Suprapubic skin (tissue), 4 donors: Measurements from ENCODE around the gene BTNL8. TPM values are rescaled to one million over a fixed set of nuclear protein-coding genes. Genes with fewer than 3 reads are reported as not detected.

Experiments used
- DNase-seq, 2 donors: peaks; one replicate each; pipeline ENCODE4 v3.0.0-alpha.2; 2019; ENCODE audit warnings: low spot score in 2 of 2
- H3K27ac ChIP-seq: fragments of 200-600 bp; sonication (generic); one replicate; pipeline ENCODE4 v1.5.1; 2019
- H3K27me3 ChIP-seq: fragments of 200-600 bp; sonication (generic); one replicate; pipeline ENCODE4 v1.5.1; 2019
- H3K36me3 ChIP-seq: fragments of 200-600 bp; sonication (generic); one replicate; pipeline ENCODE4 v1.5.1; 2019
- H3K4me1 ChIP-seq: fragments of 200-600 bp; sonication (generic); one replicate; pipeline ENCODE4 v1.5.1; 2019
- H3K4me3 ChIP-seq: fragments of 200-600 bp; sonication (generic); one replicate; pipeline ENCODE4 v1.5.1; 2019; ENCODE audit warnings: mild to moderate bottlenecking
- H3K9me3 ChIP-seq: fragments of 200-600 bp; sonication (generic); one replicate; pipeline ENCODE4 v1.5.1; 2019
- EP300 ChIP-seq: sonication (generic); formaldehyde crosslinking; IDR thresholded peaks from one replicate; pipeline ENCODE4 v1.6.1; 2017; ENCODE audit warnings: antibody characterized with exemption
- POLR2A ChIP-seq, 2 donors: fragments of 450-650 bp; IDR thresholded peaks; one replicate each; pipeline ENCODE4 v1.6.1; 2017; ENCODE audit warnings: antibody characterized with exemption in 2 of 2, mild to moderate bottlenecking in 2 of 2, moderate library complexity in 2 of 2
- POLR2AphosphoS5 ChIP-seq, 3 donors: sonication (generic); formaldehyde crosslinking; IDR thresholded peaks; one replicate each; pipeline ENCODE4 v1.6.1; 2017; ENCODE audit warnings: antibody characterized with exemption in 3 of 3
- WGBS: methylation state at CpG from one replicate; pipeline ENCODE4 v1.1.5; 2018; 5-methylcytosine and 5-hydroxymethylcytosine counted together
- total RNA-seq, 4 donors: library from RNA; depleted of rRNA; stranded (reverse); fragments of >200 nt; gene quantifications; one replicate each; pipeline ENCODE4 v1.1.0, GENCODE V29; 2016
- TF ChIP-seq, protein P1 (sequence below), 2 donors: fragments of 200-600 bp in 1 of 2; fragments of 450-650 bp in 1 of 2; sonication (generic) in 1 of 2; IDR thresholded peaks; one replicate each; pipeline ENCODE4 v1.5.1; 2016 to 2019; ENCODE audit warnings: antibody characterized with exemption in 2 of 2, mild to moderate bottlenecking in 1 of 2, moderate library complexity in 1 of 2

BTNL8 gene
- total RNA-seq, 4 donors from 2014 or later = 0.51 to 0.79 TPM; not detected in 2

- Histone ChIP-seq H3K4me1 (no peaks in the 10 kb centered on the region), H3K9me3 (no peaks in the 10 kb centered on the region), H3K27me3 (no peaks in the 10 kb centered on the region), H3K4me3 (no peak overlapping the region), H3K36me3 (no peaks in the 10 kb centered on the region), H3K27ac (no peak overlapping the region)
- no peak for TF ChIP-seq EP300
- TF ChIP-seq, protein P1, sequence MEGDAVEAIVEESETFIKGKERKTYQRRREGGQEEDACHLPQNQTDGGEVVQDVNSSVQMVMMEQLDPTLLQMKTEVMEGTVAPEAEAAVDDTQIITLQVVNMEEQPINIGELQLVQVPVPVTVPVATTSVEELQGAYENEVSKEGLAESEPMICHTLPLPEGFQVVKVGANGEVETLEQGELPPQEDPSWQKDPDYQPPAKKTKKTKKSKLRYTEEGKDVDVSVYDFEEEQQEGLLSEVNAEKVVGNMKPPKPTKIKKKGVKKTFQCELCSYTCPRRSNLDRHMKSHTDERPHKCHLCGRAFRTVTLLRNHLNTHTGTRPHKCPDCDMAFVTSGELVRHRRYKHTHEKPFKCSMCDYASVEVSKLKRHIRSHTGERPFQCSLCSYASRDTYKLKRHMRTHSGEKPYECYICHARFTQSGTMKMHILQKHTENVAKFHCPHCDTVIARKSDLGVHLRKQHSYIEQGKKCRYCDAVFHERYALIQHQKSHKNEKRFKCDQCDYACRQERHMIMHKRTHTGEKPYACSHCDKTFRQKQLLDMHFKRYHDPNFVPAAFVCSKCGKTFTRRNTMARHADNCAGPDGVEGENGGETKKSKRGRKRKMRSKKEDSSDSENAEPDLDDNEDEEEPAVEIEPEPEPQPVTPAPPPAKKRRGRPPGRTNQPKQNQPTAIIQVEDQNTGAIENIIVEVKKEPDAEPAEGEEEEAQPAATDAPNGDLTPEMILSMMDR (IDR thresholded peaks at IDR 0.05) = no peak
- no peak for TF ChIP-seq POLR2A (IDR thresholded peaks at IDR 0.05)
- DNase-seq = no peak
- WGBS = 70% methylated on average over 23 of the region's 23 CpGs
Observed at GRCh38 chr5:180982008-180982741, 83.2 kb downstream of the BTNL8 start.

- DNase-seq = no peak
- Histone ChIP-seq H3K4me1 (no peaks in the 10 kb centered on the region), H3K9me3 (no peaks in the 10 kb centered on the region), H3K4me3 (no peak overlapping the region), H3K36me3 (no peaks in the 10 kb centered on the region), H3K27ac (no peak overlapping the region), H3K27me3 (no peaks in the 10 kb centered on the region)
- 83% methylated on average over 2 of the region's 2 CpGs for WGBS
- TF ChIP-seq, protein P1 (IDR thresholded peaks at IDR 0.05) = no peak
- TF ChIP-seq POLR2AphosphoS5 (IDR thresholded peaks at IDR 0.05) = no peak
- TF ChIP-seq POLR2A (IDR thresholded peaks at IDR 0.05) = no peak
- no peak for TF ChIP-seq EP300
Observed at GRCh38 chr5:180988016-180988415, 89.1 kb downstream of the BTNL8 start.

- no peak within 1 kb of the TSS for H3K4me3 ChIP-seq
- H3K27me3 ChIP-seq = no peaks in the 10 kb centered on the region
- WGBS = 78% methylated on average over 5 of the region's 5 CpGs
- no peak for TF ChIP-seq POLR2A (IDR thresholded peaks at IDR 0.05)
- TF ChIP-seq, protein P1 (IDR thresholded peaks at IDR 0.05) = no peak
- no peak for TF ChIP-seq POLR2AphosphoS5 (IDR thresholded peaks at IDR 0.05)
- no peak for TF ChIP-seq EP300
- H3K36me3 ChIP-seq = no peaks in the 10 kb centered on the region
- H3K9me3 ChIP-seq = no peaks in the 10 kb centered on the region
- no peaks in the 10 kb centered on the region for H3K4me1 ChIP-seq
- no peak for DNase-seq
- H3K27ac ChIP-seq = no peak within 1 kb of the TSS
Observed at GRCh38 chr5:180988592-180988991, 89.6 kb downstream of the BTNL8 start, which contains the start of gene BTNL3. BTNL3 (plus strand) TSS chr5:180988846; CDS start chr5:180989029, 183 bp downstream.

DNA sequence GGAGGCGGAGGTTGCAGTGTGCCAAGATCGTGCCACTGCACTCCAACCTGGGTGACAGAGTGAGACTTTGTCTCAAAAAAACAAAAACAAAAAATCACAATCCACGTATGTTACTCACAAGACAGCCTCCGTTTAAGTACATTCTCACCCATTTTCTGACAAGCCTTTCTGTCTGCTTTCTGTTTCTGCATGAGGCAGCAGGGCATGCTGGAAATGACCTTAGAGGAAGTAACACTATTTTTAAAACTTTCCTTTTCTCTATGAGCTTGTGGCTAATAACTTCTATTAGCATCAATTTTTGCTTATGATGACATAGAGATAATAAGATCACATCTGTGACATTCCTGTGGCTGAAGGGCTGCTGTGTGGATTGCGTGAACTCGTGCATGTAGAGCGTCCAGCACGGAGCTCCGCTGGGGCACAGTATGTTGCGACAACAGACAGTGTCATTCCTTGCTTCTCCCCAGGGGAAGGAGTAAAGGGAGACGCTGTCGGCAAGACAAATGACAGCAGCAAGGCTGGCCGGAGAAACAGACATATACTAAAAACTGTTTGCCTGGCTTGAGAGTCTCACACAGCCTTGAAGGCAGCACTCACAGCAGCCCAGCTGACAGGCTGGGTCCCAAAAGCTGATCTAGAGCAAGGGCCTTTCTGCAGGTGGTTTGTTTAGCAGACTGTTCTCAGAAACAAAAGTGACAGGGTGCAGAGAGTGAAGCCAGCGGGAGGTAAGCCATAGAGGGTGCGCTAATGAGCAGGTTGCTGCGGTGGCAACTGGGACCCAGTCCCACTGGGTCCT, 91.3 kb downstream of the BTNL8 start:
- DNase-seq = no peak
- TF ChIP-seq POLR2A (IDR thresholded peaks at IDR 0.05) (no peak), POLR2AphosphoS5 (IDR thresholded peaks at IDR 0.05) (no peak), EP300 (no peak)
- TF ChIP-seq, protein P1 (IDR thresholded peaks at IDR 0.05) = no peak
- Histone ChIP-seq H3K9me3 (no peaks in the 10 kb centered on the region), H3K4me3 (no peak overlapping the region), H3K27ac (no peak overlapping the region), H3K36me3 (no peaks in the 10 kb centered on the region), H3K27me3 (no peaks in the 10 kb centered on the region), H3K4me1 (no peaks in the 10 kb centered on the region)
- WGBS = 62% methylated on average over 16 of the region's 16 CpGs

DNA sequence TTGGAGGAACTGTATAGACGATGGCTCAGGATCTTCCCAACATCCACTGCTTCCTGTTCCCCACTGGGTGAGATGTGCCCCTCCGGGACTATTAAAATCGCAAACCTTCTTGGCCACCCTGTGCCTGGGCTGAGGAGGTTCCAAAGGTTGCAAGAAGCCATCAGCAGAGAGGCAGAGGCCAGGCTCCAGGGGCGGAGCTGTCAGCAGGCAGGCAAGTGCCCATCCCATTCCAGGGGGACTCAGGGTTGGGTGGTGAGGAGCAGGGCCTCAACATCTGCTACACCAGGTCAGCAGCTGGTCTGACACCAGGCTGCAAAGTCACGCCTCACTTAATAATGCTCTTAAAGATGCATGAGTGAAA, 91.9 kb downstream of the BTNL8 start:
- WGBS = 89% methylated on average over 5 of the region's 5 CpGs
- DNase-seq = no peak
- TF ChIP-seq POLR2A (IDR thresholded peaks at IDR 0.05) = no peak
- no peak for TF ChIP-seq EP300
- TF ChIP-seq, protein P1 (IDR thresholded peaks at IDR 0.05) = no peak
- TF ChIP-seq POLR2AphosphoS5 (IDR thresholded peaks at IDR 0.05) = no peak
- Histone ChIP-seq H3K4me1 (no peaks in the 10 kb centered on the region), H3K27ac (no peak overlapping the region), H3K9me3 (no peaks in the 10 kb centered on the region), H3K27me3 (no peaks in the 10 kb centered on the region), H3K4me3 (no peak overlapping the region), H3K36me3 (no peaks in the 10 kb centered on the region)
